GM10248 (cell line): ENCODE measurements around the gene NECAB2.

Experiments
- CTCF ChIA-PET: fragments of 300-600 bp; sonication (Branson Sonifier 250); formaldehyde crosslinking; extraction: SDS; loops from one replicate; lab custom pipeline; 2021; ENCODE audit warnings: antibody characterized with exemption; lab: Yijun Ruan, JAX
- POLR2A ChIA-PET: fragments of 350-650 bp; sonication (Branson Sonifier 250); formaldehyde crosslinking; extraction: SDS; loops from one replicate; lab custom pipeline; 2020; ENCODE audit warnings: antibody characterized with exemption; lab: Yijun Ruan, JAX
- DNase-seq: peaks from one replicate; pipeline ENCODE4 v3.0.0; 2012; ENCODE audit errors: extremely low spot score
- TF ChIP-seq, protein P1 (sequence below): IDR thresholded peaks from 2 replicates; pipeline ENCODE4 v1.5.1; 2012; ENCODE audit warnings: mild to moderate bottlenecking, low read depth; ENCODE audit errors: extremely low read depth, missing control alignments, control extremely low read depth

NECAB2 gene

DNA sequence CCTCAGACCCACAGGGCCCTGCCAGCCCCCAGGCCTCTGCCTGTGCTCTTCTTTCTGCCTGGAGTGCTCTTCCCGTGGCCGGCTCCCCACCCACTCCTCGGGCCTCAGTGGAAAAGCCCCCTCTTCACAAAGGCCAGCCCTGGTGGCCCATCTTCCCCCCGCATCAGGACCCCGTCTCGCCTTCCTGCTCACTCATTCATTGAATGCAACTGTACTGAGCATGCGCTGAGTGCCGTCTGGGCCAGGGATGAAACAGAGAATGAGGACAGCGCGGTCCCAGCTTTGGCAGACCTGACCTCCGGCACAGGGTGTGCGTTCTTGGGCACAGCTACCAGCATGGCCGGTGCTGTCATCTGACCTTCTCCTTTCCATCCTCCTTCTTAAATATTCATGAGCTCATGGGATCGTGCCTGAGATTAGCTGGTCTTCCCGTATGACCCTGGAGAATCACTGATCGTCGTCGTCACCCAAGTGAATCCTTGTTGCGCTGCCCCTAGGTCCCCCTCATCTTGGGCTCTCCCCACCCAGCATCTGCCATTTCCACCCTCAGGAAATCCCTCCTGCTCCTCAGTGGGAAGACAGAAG is 31.4 kb upstream of the NECAB2 start:
- CTCF ChIA-PET: interaction anchor here (1.3 to 3.3 kb wide), 3 partner anchors 8 to 20 kb away, joined by 7 to 10 read pairs (median 8); no protein-coding TSS in a partner anchor
- POLR2A ChIA-PET: no interaction called here
- TF ChIP-seq, protein P1, sequence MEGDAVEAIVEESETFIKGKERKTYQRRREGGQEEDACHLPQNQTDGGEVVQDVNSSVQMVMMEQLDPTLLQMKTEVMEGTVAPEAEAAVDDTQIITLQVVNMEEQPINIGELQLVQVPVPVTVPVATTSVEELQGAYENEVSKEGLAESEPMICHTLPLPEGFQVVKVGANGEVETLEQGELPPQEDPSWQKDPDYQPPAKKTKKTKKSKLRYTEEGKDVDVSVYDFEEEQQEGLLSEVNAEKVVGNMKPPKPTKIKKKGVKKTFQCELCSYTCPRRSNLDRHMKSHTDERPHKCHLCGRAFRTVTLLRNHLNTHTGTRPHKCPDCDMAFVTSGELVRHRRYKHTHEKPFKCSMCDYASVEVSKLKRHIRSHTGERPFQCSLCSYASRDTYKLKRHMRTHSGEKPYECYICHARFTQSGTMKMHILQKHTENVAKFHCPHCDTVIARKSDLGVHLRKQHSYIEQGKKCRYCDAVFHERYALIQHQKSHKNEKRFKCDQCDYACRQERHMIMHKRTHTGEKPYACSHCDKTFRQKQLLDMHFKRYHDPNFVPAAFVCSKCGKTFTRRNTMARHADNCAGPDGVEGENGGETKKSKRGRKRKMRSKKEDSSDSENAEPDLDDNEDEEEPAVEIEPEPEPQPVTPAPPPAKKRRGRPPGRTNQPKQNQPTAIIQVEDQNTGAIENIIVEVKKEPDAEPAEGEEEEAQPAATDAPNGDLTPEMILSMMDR: no peak
- DNase-seq: no peak

DNA sequence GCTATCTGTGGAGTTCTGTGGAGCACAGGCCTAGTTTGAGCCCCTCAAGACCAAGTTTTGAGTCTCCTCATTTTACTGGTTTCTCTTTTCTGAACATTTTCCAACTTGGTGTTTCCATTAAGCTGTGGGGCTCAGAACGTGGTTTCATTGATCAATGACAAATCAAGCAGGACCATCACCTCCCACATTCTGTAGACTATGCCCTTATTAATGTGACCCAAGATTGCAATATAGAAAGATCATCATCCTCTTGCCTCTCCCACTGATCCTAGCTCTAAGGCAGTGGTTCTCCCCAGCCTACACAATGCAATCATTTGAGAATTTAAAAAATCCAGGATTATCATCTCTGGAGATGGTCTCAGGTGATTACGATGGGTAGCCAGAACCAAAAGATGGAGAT is 30.8 kb upstream of the NECAB2 start:
- no peak for DNase-seq
- TF ChIP-seq, protein P1: no peak
- ChIA-PET POLR2A (no interaction called here), CTCF (interaction anchor here (1.3 to 3.3 kb wide), 3 partner anchors 8 to 20 kb away, joined by 7 to 10 read pairs (median 8); no protein-coding TSS in a partner anchor)

DNA sequence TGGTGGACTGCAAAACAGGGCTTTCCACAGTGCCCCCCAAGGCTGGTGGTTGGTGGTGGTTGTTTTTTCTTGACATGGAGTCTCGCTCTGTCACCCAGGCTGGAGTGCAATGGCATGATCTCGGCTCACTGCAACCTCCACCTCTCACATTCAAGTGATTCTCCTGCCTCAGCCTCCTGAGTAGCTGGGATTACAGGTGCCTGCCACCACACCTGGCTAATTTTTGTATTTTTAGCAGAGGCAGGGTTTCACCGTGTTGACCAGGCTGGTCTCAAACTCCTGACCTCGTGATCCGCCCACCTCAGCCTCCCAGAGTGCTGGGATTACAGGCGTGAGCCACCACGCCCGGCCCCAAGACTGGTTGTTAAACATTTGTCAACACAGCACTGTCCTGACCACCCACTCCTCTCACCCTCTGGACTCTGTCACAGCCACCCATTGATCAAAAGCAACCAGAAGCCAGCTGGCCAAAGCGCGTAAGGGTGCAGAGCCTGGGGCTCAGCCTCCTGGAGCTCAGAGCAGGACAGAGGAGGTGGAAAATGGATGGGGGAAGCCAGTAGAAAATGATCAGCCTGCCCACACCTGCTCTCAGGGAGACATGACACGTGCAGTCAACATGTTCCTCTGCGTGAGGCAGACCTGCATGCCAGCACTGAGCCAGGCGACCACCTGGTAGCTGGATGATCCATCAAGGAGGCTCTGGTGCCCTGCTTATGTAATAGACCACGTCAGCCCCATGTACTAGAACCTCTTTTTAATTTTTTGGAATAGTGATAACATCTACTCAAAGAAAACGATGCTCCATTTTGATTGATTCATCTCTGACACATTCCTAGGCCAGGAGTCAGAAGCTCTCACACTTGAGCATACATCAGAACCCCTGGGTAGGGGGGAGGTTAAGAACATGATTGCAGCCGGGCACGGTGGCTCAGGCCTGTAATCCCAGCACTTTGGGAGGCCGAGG is 29.8 kb upstream of the NECAB2 start:
- no peak for DNase-seq
- ChIA-PET POLR2A (no interaction called here), CTCF (interaction anchor here (1.3 to 3.3 kb wide), 3 partner anchors 9 to 19 kb away, joined by 7 to 10 read pairs (median 8); no protein-coding TSS in a partner anchor)
- TF ChIP-seq, protein P1: no peak

DNA sequence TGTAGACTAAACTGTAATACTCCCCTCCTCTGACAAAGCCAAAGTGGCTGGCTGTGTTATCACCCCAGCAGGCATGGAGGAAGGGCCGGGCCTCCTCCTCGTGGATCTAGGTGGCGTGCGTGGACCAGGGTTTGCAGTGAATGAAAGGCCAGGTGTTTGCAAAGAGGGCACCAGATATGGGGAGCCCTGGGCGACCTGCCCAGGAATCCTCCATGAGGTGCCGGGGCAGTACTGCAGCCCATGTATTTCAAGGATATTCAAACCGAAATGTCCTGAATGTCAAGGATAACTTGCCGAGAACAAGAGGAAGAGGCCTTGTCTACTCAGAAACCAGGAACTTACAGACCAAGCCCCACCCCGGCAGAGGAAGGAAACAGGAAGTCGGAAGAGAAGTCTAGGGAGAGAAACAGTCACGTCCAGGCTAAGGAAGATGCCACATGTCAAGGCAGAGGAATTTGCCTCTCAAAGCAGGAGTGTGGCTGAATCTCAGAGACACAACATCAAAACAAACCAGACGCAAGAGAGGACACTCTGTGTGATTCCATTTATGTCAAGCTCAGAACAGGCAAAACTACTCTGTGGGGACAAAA is 28.7 kb upstream of the NECAB2 start:
- DNase-seq: no peak
- ChIA-PET CTCF (interaction anchor here (3.3 kb wide), 1 partner anchor 10 kb away, joined by 10 read pairs; no protein-coding TSS in a partner anchor), POLR2A (no interaction called here)
- TF ChIP-seq, protein P1: no peak

DNA sequence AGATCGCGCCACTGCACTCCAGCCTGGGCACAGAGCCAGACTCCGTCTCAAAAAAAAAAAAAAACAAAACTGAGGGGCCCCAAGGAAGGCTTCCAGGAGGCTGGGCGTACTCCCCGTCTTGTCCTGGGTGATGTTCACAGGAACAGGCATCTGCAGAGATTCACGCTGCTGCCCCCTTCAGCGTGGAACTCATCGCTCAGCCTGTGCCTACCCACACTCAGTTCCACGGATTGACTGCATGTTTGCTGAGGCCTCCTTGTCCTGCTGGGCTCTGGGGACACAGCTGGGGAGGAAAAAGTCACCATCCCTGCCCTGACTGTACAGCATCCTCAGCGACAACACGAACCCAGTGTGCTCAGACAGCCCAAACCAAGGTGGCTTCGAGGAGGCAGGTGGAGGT is 27.9 kb upstream of the NECAB2 start:
- no peak for DNase-seq
- ChIA-PET CTCF (interaction anchor here (3.3 kb wide), 1 partner anchor 11 kb away, joined by 10 read pairs; no protein-coding TSS in a partner anchor), POLR2A (no interaction called here)
- TF ChIP-seq, protein P1: no peak
